ENCODE results near the gene SLC6A5. TPM values are rescaled to one million over a fixed set of nuclear protein-coding genes. Genes with fewer than 3 reads are reported as not detected.

SLC6A5 gene
- total and polyA plus RNA-seq, 2 of the 8 experiments (the other 6 are each of a cell fraction or from before 2014, with no cell fraction given): not detected

DNA sequence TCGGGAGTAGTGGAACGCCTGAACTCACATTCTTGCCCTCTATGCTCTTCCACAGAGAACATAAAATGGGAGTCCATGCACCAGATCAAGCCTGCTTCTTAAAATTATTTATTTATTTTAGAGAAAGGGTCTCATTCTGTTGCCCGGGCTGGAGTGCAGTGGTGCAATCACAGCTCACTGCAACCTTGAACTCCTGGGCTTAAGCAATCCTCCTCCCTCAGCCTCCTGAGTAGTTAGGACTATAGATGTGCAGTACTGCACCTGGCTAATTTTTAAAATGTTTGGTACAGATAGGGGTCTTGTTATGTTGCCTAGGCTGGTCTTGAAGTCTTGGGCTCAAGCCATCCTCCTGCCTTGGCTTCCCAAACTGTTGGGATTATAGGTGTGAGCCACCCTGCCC, 13.0 kb downstream of the SLC6A5 start:
- Histone ChIP-seq H4K8ac (ENCODE audit: extremely low read depth, insufficient read depth, low read length) (no peak overlapping the region), H2AFZ (ENCODE audit: low read length) (no peak overlapping the region), H2BK15ac (ENCODE audit: low read length) (no peak overlapping the region), H3K23me2 (ENCODE audit: low read depth, low read length) (no peaks in the 10 kb centered on the region), H2BK5ac (ENCODE audit: low read depth, low read length) (no peak overlapping the region), H3K14ac (ENCODE audit: insufficient read length) (no peak overlapping the region), H3K79me1 (ENCODE audit: low read depth, low read length) (no peaks in the 10 kb centered on the region), H3K4ac (replicated peaks; ENCODE audit: insufficient read length, low read depth, low read length) (no peak overlapping the region), H3K18ac (ENCODE audit: extremely low read depth, low read length) (no peak overlapping the region), H4K20me1 (replicated peaks in 1 of 2; ENCODE audit: control insufficient read depth in 1 of 2, insufficient read depth in 2 of 2, low read length in 2 of 2) (no peaks in the 10 kb centered on the region), H3K27me3 (replicated peaks in 1 of 4; ENCODE audit: control insufficient read depth in 3 of 4, extremely low read depth in 1 of 4, insufficient read depth in 3 of 4, low read length in 3 of 4) (peaks cover 0 to 4% (median 0%) of the 10 kb centered on the region in 4 experiments; a peak in 4 of 7 replicates), H3K9me3 (ENCODE audit: insufficient read depth in 2 of 2, low read depth in 1 of 2, low read length in 1 of 2) (no peaks in the 10 kb centered on the region), H2BK120ac (replicated peaks; ENCODE audit: low read depth, low read length) (no peak overlapping the region), H2AK5ac (ENCODE audit: low read depth, low read length) (no peak overlapping the region), H3K4me3 (ENCODE audit: extremely low read depth in 1 of 4, insufficient read depth in 2 of 4, low read depth in 3 of 4, low read length in 4 of 4) (no peak overlapping the region), H3K23ac (ENCODE audit: insufficient read length) (no peak overlapping the region), H2BK20ac (ENCODE audit: low read length) (no peak overlapping the region), H3K79me2 (ENCODE audit: control insufficient read depth in 1 of 2, insufficient read depth in 2 of 2, low read length in 2 of 2) (no peaks in the 10 kb centered on the region), H3K9ac (replicated peaks in 1 of 4; ENCODE audit: extremely low read depth in 1 of 4, low read depth in 3 of 4, low read length in 3 of 4) (no peak overlapping the region), H4K5ac (ENCODE audit: insufficient read length, low read depth, low read length) (no peak overlapping the region), H3K27ac (ENCODE audit: low read depth, low read length) (no peak overlapping the region), H3K4me1 (replicated peaks in 1 of 4; ENCODE audit: control insufficient read depth in 3 of 4, insufficient read depth in 4 of 4, low read length in 3 of 4) (no peaks in the 10 kb centered on the region; a peak in 2 of 7 replicates), H4K91ac (replicated peaks; ENCODE audit: insufficient read length, low read length) (no peak overlapping the region), H3K36me3 (ENCODE audit: control insufficient read depth in 2 of 4, insufficient read depth in 4 of 4, low read length in 3 of 4) (no peaks in the 10 kb centered on the region), H2BK12ac (ENCODE audit: low read depth, low read length) (no peak overlapping the region), H3K4me2 (ENCODE audit: insufficient read depth in 1 of 2, low read depth in 2 of 2, low read length in 2 of 2) (no peak overlapping the region), H3K56ac (replicated peaks; ENCODE audit: insufficient read length, low read depth, low read length) (no peak overlapping the region)
- 61% methylated on average over 3 of the region's 3 CpGs; no CpG with 5 or more reads in 1 of the 2 experiments for WGBS, 2 experiments (ENCODE audit: extremely low coverage in 1 of 2, insufficient coverage in 1 of 2, insufficient read length in 1 of 2, insufficient replicate concordance in 2 of 2, low coverage in 1 of 2, low lambda C conversion rate in 2 of 2, missing lambda C conversion rate in 1 of 2)
- CTCF ChIA-PET (ENCODE audit: partially characterized antibody): interaction anchor here (0.8 to 5.0 kb wide), 4 partner anchors 9 to 214 kb away, joined by 3 to 53 read pairs (median 3); no protein-coding TSS in a partner anchor
- TF ChIP-seq NRF1 (IDR thresholded peaks at IDR 0.05; ENCODE audit: low read depth, low read length) (no peak), JUN (IDR thresholded peaks at IDR 0.05; ENCODE audit: low read depth, low read length) (no peak), RXRA (IDR thresholded peaks at IDR 0.05; ENCODE audit: insufficient read depth, low read depth, low read length) (no peak), RBBP5 (IDR thresholded peaks at IDR 0.05; ENCODE audit: borderline replicate concordance, low read depth, low read length) (no peak), SP1 (IDR thresholded peaks at IDR 0.05; ENCODE audit: low read depth, low read length) (no peak), CTBP2 (IDR thresholded peaks at IDR 0.05; ENCODE audit: borderline replicate concordance, insufficient read depth, insufficient read length, low read length) (no peak), NANOG (IDR thresholded peaks at IDR 0.05; ENCODE audit: insufficient read depth, low read depth, low read length, poor library complexity, severe bottlenecking) (no peak)
- TF ChIP-seq, protein P1, sequence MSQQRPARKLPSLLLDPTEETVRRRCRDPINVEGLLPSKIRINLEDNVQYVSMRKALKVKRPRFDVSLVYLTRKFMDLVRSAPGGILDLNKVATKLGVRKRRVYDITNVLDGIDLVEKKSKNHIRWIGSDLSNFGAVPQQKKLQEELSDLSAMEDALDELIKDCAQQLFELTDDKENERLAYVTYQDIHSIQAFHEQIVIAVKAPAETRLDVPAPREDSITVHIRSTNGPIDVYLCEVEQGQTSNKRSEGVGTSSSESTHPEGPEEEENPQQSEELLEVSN (IDR thresholded peaks at IDR 0.05): no peak
- no peak for FAIRE-seq
- POLR2A ChIA-PET (ENCODE audit: partially characterized antibody): no interaction called here
- DNase-seq (ENCODE audit: low read depth in 1 of 2, low spot score in 2 of 2): no peak
